A549 (cell line): ENCODE results near the gene AP2B1. TPM values are rescaled to one million over a fixed set of nuclear protein-coding genes. Genes with fewer than 3 reads are reported as not detected.

ENCODE experiments used
- ATAC-seq, 2 experiments: fragments of 200-7000 bp in 1 of 2; fragments of >200 bp in 1 of 2; cut with Nextera tagmentation in 1 of 2; cut with Tn5 transposase in 1 of 2; 3 replicates each; pipeline versions ENCODE4 v1.8.0 to v1.9.1; 2018 to 2020; ENCODE audit warnings: mild to moderate bottlenecking in 1 of 2, moderate library complexity in 1 of 2
- CTCF ChIA-PET: fragments of 300-600 bp; sonication (Branson Sonifier 250); formaldehyde crosslinking; extraction: SDS; loops from one replicate; lab custom pipeline; 2021; ENCODE audit warnings: antibody characterized with exemption, inconsistent platforms; lab: Yijun Ruan, JAX
- POLR2A ChIA-PET: fragments of 350-600 bp; formaldehyde crosslinking; extraction: SDS; loops from one replicate; lab custom pipeline; 2021; ENCODE audit warnings: antibody characterized with exemption, inconsistent platforms; lab: Yijun Ruan, JAX
- DNase-seq, 2 experiments: peaks; one replicate each; pipeline versions ENCODE4 v3.0.0 to v3.0.0-alpha.2; 2011 to 2016; ENCODE audit warnings: low read depth in 1 of 2, low spot score in 1 of 2
- FAIRE-seq: peaks from 2 replicates; lab custom pipeline; 2011; peaks lifted over from hg19 to GRCh38; lab: Jason Lieb, UNC
- H3K27ac ChIP-seq, 2 experiments: fragments of >200 bp; sonication (Bioruptor Twin); formaldehyde crosslinking; 3 replicates each; pipeline ENCODE4 v1.5.1; 2016 to 2017
- H3K4me1 ChIP-seq: fragments of >200 bp; sonication (Bioruptor Twin); formaldehyde crosslinking; 3 replicates; pipeline ENCODE4 v1.6.1; 2016
- H3K4me2 ChIP-seq: fragments of >200 bp; sonication (Bioruptor Twin); formaldehyde crosslinking; 3 replicates; pipeline ENCODE4 v1.6.1; 2016
- H3K4me3 ChIP-seq: fragments of >200 bp; sonication (Bioruptor Twin); formaldehyde crosslinking; 3 replicates; pipeline ENCODE4 v1.5.1; 2016
- H3K9me3 ChIP-seq: fragments of >200 bp; sonication (Bioruptor Twin); formaldehyde crosslinking; 3 replicates; pipeline ENCODE4 v1.6.1; 2016
- CBX2 ChIP-seq: fragments of 200-600 bp; sonication (generic); IDR thresholded peaks from 2 replicates; pipeline ENCODE4 v1.6.1; 2016; ENCODE audit warnings: low read depth, mild to moderate bottlenecking, borderline replicate concordance
- CBX8 ChIP-seq: fragments of 200-600 bp; sonication (generic); IDR thresholded peaks from 2 replicates; pipeline ENCODE4 v1.6.1; 2016
- CHD2 ChIP-seq: fragments of 150-350 bp; IDR thresholded peaks from 2 replicates; pipeline ENCODE4 v1.6.1; 2014; ENCODE audit warnings: low read length; ENCODE audit not compliant: partially characterized antibody
- CHD4 ChIP-seq: fragments of 200-600 bp; sonication (generic); IDR thresholded peaks from 2 replicates; pipeline ENCODE4 v1.6.1; 2016; ENCODE audit warnings: antibody characterized with exemption, mild to moderate bottlenecking, borderline replicate concordance
- EHF ChIP-seq: fragments of 250-450 bp; sonication (Bioruptor Pico); IDR thresholded peaks from 2 replicates; pipeline ENCODE4 v1.5.0; 2020; ENCODE audit warnings: mild to moderate bottlenecking
- EHMT2 ChIP-seq: fragments of 200-600 bp; sonication (generic); IDR thresholded peaks from 2 replicates; pipeline ENCODE4 v1.6.1; 2016; ENCODE audit warnings: antibody characterized with exemption, low read depth, mild to moderate bottlenecking, moderate library complexity
- HOXB13 ChIP-seq: fragments of 250-450 bp; sonication (Bioruptor Pico); IDR thresholded peaks from 2 replicates; pipeline ENCODE4 v1.5.0; 2020; ENCODE audit warnings: low read depth, mild to moderate bottlenecking, moderate library complexity
- HOXB5 ChIP-seq: fragments of 250-450 bp; sonication (Bioruptor Pico); IDR thresholded peaks from 2 replicates; pipeline ENCODE4 v1.5.0; 2020; ENCODE audit warnings: mild to moderate bottlenecking, moderate library complexity
- JUNB ChIP-seq: fragments of >200 bp; sonication (Bioruptor Twin); formaldehyde crosslinking; IDR thresholded peaks from 2 replicates; pipeline ENCODE4 v1.6.1; 2016
- KDM1A ChIP-seq: fragments of 200-600 bp; sonication (generic); IDR thresholded peaks from 2 replicates; pipeline ENCODE4 v1.6.1; 2016; ENCODE audit warnings: low read depth, mild to moderate bottlenecking
- MAX ChIP-seq: IDR thresholded peaks from 2 replicates; pipeline ENCODE4 v1.6.1; 2012
- MAZ ChIP-seq: fragments of 150-350 bp; IDR thresholded peaks from 2 replicates; pipeline ENCODE4 v1.6.1; 2014; ENCODE audit warnings: antibody characterized with exemption, low read depth, low read length, borderline replicate concordance
- MYC ChIP-seq: IDR thresholded peaks from 2 replicates; pipeline ENCODE4 v1.6.1; 2012; ENCODE audit warnings: mild to moderate bottlenecking, inconsistent platforms, low read length, improper control_type of control experiment, borderline replicate concordance
- NPAS2 ChIP-seq: fragments of 250-450 bp; sonication (Bioruptor Pico); IDR thresholded peaks from 2 replicates; pipeline ENCODE4 v1.8.0; 2022; ENCODE audit warnings: mild to moderate bottlenecking, moderate library complexity, borderline replicate concordance
- PHF8 ChIP-seq: fragments of 200-600 bp; sonication (generic); IDR thresholded peaks from 2 replicates; pipeline ENCODE4 v1.6.1; 2016; ENCODE audit warnings: low read depth, mild to moderate bottlenecking, antibody characterized with exemption, moderate library complexity, borderline replicate concordance
- POLR2AphosphoS2 ChIP-seq: conservative IDR thresholded peaks from 2 replicates; pipeline ENCODE4 v1.6.1; 2012; ENCODE audit warnings: low read length, improper control_type of control experiment, inconsistent platforms
- RFX5 ChIP-seq: fragments of 450-650 bp; IDR thresholded peaks from 2 replicates; pipeline ENCODE4 v1.7.1; 2014; ENCODE audit warnings: antibody characterized with exemption, mild to moderate bottlenecking, moderate library complexity
- SMC3 ChIP-seq: fragments of >200 bp; sonication (Bioruptor Twin); formaldehyde crosslinking; IDR thresholded peaks from 3 replicates; pipeline ENCODE4 v1.6.1; 2018; ENCODE audit warnings: inconsistent platforms
- USF2 ChIP-seq: fragments of 450-650 bp; IDR thresholded peaks from 2 replicates; pipeline ENCODE4 v1.6.1; 2014; ENCODE audit warnings: antibody characterized with exemption
- ZFP36 ChIP-seq: fragments of 450-650 bp; IDR thresholded peaks from 2 replicates; pipeline ENCODE4 v1.6.1; 2014; ENCODE audit warnings: borderline replicate concordance; ENCODE audit not compliant: partially characterized antibody
- ZNF302 ChIP-seq: fragments of 250-450 bp; sonication (Bioruptor Pico); IDR thresholded peaks from 2 replicates; pipeline ENCODE4 v1.9.0; 2021; ENCODE audit warnings: inconsistent platforms, mild to moderate bottlenecking, moderate library complexity
- WGBS: methylation state at CpG from one replicate; pipeline ENCODE4 v1.1.6; 2017; ENCODE audit errors: missing lambda C conversion rate; 5-methylcytosine and 5-hydroxymethylcytosine counted together
- polyA plus RNA-seq, 4 experiments: library from polyadenylated mRNA; depleted of rRNA in 3 of 4; stranded (reverse); fragments of >200 nt; fragmentation: RNase III in 1 of 4; extraction: RNeasy Plus Mini Kit Qiagen cat#74134 plus additional on column Dnase treatment in 1 of 4; gene quantifications; 2 replicates in 3 of 4; 3 replicates in 1 of 4; pipeline ENCODE4 v1.2.3, GENCODE V29; 2011 to 2017
- TF ChIP-seq, protein P1 (sequence below): fragments of >200 bp; sonication (Bioruptor Twin); formaldehyde crosslinking; IDR thresholded peaks from 3 replicates; pipeline ENCODE4 v1.6.1; 2016
- TF ChIP-seq, protein P2 (sequence below): fragments of 250-450 bp; sonication (Bioruptor Pico); IDR thresholded peaks from 2 replicates; pipeline ENCODE4 v1.5.0; 2021; ENCODE audit warnings: mild to moderate bottlenecking, moderate library complexity, borderline replicate concordance
- TF ChIP-seq, protein P3 (sequence below): fragments of 150-350 bp; IDR thresholded peaks from 2 replicates; pipeline ENCODE4 v1.6.1; 2014; ENCODE audit warnings: low read depth, mild to moderate bottlenecking, low read length

AP2B1 gene
- polyA plus RNA-seq, 2 of the 4 experiments (the other 2 are of a cell fraction): 110 to 278 TPM

DNA sequence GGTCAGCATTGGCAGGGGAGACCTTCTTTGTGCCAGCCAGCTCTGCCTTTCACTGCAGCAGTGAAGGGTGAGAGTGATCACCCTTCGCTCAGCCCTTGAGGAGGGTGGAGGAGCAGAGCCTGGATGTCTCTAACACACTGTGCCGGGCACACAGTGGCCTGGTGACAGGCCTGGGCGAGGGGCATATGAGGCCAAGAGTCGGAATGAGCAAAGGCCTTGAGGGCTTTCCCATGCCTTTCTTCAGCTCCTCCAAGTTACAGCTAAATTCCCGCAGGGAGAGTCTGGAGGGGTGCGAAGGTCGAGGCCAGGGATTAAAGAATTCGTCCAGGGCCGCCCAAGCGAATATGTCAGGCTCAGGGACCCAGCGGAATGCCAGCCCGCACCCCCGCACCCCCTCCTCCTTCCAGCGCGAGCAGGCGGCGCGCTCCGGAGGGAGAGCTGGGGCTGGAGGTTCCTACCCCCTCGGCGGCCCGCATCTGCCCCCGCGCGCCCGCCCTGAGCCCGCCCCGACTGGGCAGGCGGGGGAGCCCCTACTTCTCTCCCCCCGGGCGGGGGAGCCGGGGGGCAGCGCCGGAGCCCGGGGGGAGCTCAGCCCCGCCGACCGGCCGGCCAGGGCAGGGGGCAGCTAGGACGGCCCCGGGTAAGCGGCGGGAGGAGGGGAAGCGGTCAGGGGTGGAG, 144.3 kb downstream of the AP2B1 start, which contains the start of gene RASL10B:
Gene RASL10B, plus strand, starts transcription at position 401 of the 678 bp plus-strand sequence. CDS start 3,546 bp downstream, outside the sequence.
- DNase-seq (no peak), FAIRE-seq (no peak), ATAC-seq (peak; percentile 37 to 59; a peak in 4 of 6 replicates)
- Histone ChIP-seq H3K4me3 (peak within 1 kb of the TSS; percentile 43), H3K4me2 (peak within 1 kb of the TSS; percentile 72), H3K9me3 (no peaks in the 10 kb centered on the region), H3K4me1 (no peaks in the 10 kb centered on the region), H3K27ac (peak within 1 kb of the TSS; percentile 31 to 82; a peak in 4 of 6 replicates)
- POLR2A ChIA-PET: no interaction called here
- 63% methylated on average over 8 of the region's 44 CpGs for WGBS
- CTCF ChIA-PET: interaction anchor here (1.3 to 27.6 kb wide), 5 partner anchors 9 to 119 kb away, joined by 7 to 377 read pairs (median 12); partner anchors contain the start of gene GAS2L2
- no peak for TF ChIP-seq MAZ
- no peak for TF ChIP-seq SMC3
- TF ChIP-seq ZNF302 (CRISPR knock-in tag): no peak
- TF ChIP-seq PHF8: no peak
- no peak for TF ChIP-seq POLR2AphosphoS2
- TF ChIP-seq MYC: no peak
- TF ChIP-seq HOXB13: no peak
- TF ChIP-seq, protein P1, sequence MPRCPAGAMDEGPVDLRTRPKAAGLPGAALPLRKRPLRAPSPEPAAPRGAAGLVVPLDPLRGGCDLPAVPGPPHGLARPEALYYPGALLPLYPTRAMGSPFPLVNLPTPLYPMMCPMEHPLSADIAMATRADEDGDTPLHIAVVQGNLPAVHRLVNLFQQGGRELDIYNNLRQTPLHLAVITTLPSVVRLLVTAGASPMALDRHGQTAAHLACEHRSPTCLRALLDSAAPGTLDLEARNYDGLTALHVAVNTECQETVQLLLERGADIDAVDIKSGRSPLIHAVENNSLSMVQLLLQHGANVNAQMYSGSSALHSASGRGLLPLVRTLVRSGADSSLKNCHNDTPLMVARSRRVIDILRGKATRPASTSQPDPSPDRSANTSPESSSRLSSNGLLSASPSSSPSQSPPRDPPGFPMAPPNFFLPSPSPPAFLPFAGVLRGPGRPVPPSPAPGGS: no peak
- no peak for TF ChIP-seq EHMT2
- TF ChIP-seq, protein P2, sequence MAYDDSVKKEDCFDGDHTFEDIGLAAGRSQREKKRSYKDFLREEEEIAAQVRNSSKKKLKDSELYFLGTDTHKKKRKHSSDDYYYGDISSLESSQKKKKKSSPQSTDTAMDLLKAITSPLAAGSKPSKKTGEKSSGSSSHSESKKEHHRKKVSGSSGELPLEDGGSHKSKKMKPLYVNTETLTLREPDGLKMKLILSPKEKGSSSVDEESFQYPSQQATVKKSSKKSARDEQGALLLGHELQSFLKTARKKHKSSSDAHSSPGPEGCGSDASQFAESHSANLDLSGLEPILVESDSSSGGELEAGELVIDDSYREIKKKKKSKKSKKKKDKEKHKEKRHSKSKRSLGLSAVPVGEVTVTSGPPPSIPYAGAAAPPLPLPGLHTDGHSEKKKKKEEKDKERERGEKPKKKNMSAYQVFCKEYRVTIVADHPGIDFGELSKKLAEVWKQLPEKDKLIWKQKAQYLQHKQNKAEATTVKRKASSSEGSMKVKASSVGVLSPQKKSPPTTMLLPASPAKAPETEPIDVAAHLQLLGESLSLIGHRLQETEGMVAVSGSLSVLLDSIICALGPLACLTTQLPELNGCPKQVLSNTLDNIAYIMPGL: no peak
- no peak for TF ChIP-seq ZFP36
- TF ChIP-seq MAX: no peak
- TF ChIP-seq KDM1A: no peak
- TF ChIP-seq CHD4: no peak

GRCh38 chr17:35731917-35732805, 145.0 kb downstream of the AP2B1 start:
- ChIA-PET CTCF (interaction anchor here (1.4 to 27.6 kb wide), 5 partner anchors 13 to 120 kb away, joined by 3 to 377 read pairs (median 12); partner anchors contain the start of gene GAS2L2), POLR2A (no interaction called here)
- Histone ChIP-seq H3K4me1 (no peaks in the 10 kb centered on the region), H3K4me3 (peak overlapping the region; percentile 43; the same call in 2 of the 3 replicates), H3K9me3 (no peaks in the 10 kb centered on the region), H3K4me2 (peak overlapping the region; percentile 72), H3K27ac (peak overlapping the region in 1 of 2 experiments; percentile 82; a peak in 3 of 6 replicates)
- no peak for DNase-seq
- TF ChIP-seq CHD2 (no peak), HOXB5 (CRISPR knock-in tag) (no peak)
- WGBS: 89% methylated on average over 31 of the region's 47 CpGs
- peak in 1 of 2 experiments; percentile 9; a peak in 3 of 6 replicates for ATAC-seq
- no peak for FAIRE-seq

DNA sequence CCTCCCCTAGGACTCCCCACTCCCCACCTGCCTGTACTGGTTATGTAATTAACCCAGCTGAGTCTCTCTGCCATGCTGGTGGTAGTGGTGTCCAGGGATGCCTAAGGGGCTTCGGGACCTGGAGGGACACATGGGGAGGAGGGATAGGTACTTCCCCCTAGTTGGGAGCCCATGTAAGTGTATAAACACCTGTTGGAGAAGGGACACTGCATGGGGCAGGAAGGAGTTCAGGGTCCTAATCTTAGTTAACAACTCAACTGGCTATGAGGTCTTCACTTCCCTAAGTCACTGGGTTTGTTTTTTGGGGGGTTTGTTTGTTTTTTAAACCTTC, 145.6 kb downstream of the AP2B1 start:
- WGBS: 64% methylated on average over 1 of the region's 1 CpG
- ChIA-PET CTCF (interaction anchor here (1.3 to 27.6 kb wide), 4 partner anchors 13 to 120 kb away, joined by 3 to 377 read pairs (median 7); partner anchors contain the start of gene GAS2L2), POLR2A (no interaction called here)
- Histone ChIP-seq H3K4me1 (no peaks in the 10 kb centered on the region), H3K4me3 (no peak overlapping the region), H3K4me2 (no peak overlapping the region), H3K27ac (no peak overlapping the region), H3K9me3 (no peaks in the 10 kb centered on the region)
- DNase-seq (no peak), FAIRE-seq (no peak), ATAC-seq (no peak)
- TF ChIP-seq, protein P3, sequence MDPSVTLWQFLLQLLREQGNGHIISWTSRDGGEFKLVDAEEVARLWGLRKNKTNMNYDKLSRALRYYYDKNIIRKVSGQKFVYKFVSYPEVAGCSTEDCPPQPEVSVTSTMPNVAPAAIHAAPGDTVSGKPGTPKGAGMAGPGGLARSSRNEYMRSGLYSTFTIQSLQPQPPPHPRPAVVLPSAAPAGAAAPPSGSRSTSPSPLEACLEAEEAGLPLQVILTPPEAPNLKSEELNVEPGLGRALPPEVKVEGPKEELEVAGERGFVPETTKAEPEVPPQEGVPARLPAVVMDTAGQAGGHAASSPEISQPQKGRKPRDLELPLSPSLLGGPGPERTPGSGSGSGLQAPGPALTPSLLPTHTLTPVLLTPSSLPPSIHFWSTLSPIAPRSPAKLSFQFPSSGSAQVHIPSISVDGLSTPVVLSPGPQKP: no peak
- TF ChIP-seq USF2 (no peak), CBX2 (no peak), MYC (no peak), NPAS2 (CRISPR knock-in tag) (no peak), RFX5 (no peak), CBX8 (no peak), JUNB (no peak), PHF8 (no peak), SMC3 (no peak), EHF (CRISPR knock-in tag) (no peak)
